ENCODE data around the gene UBE3B. TPM values are rescaled to one million over a fixed set of nuclear protein-coding genes. Genes with fewer than 3 reads are reported as not detected.

UBE3B gene
- total and polyA plus RNA-seq, 9 donors, result 12.1 to 53.4 (median 33.2) TPM

- DNase-seq, result no peak
- Histone ChIP-seq H3K4me1 (ENCODE audit: insufficient read depth) (peaks cover 15% of the 10 kb centered on the region), H3K27me3 (no peaks in the 10 kb centered on the region), H3K4me3 (no peak overlapping the region), H3K27ac (peak overlapping the region in 1 of 2 donors; percentile 10), H3K36me3 (no peaks in the 10 kb centered on the region), H3K9me3 (no peaks in the 10 kb centered on the region)
- intact Hi-C loops (cut with DNase I), result loop anchor here in 1 of 4 donors (10.0 kb wide), 2 partner anchors 201 to 251 kb away; partner anchors contain the start of gene FAM222A
- TF ChIP-seq POLR2A (IDR thresholded peaks at IDR 0.05) (no peak), CTCF (IDR thresholded peaks at IDR 0.05) (no peak), EP300 (IDR thresholded peaks at IDR 0.05) (no peak)
- 55 to 73% (median 67%) methylated on average over 4 of the region's 4 CpGs for WGBS, 3 donors
These were observed 36.5 kb downstream of the UBE3B start for GRCh38 chr12:109513977-109514376.

DNA sequence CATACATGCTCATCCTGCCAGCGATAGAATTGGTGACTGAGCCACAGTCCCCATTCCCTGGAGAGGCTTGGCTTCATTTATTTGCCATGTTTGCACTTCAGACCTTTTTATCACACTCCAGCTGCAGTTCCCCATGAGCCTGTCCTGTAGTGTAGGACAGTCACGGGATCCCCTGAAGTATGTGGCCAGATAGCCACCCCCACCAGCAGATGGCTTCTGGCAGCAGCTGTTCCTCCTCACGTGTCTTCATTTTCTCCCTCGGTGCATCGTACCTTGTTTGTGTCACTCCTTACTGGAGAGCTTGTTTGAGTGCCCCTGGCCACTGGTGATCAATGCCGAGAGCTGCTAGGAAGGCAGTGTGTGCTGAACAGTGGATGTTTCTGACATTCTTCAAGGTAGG, 40.2 kb downstream of the UBE3B start:
- Histone ChIP-seq H3K27ac (no peak overlapping the region), H3K4me3 (no peak overlapping the region), H3K36me3 (no peaks in the 10 kb centered on the region), H3K27me3 (no peaks in the 10 kb centered on the region), H3K4me1 (ENCODE audit: insufficient read depth) (peaks cover 9% of the 10 kb centered on the region), H3K9me3 (no peaks in the 10 kb centered on the region)
- TF ChIP-seq EP300 (IDR thresholded peaks at IDR 0.05) (no peak), CTCF (IDR thresholded peaks at IDR 0.05) (no peak), POLR2A (IDR thresholded peaks at IDR 0.05) (no peak)
- DNase-seq, result no peak
- intact Hi-C loops (cut with DNase I), result loop anchor here in 1 of 4 donors (10.0 kb wide), 2 partner anchors 197 to 247 kb away; partner anchors contain the start of gene FAM222A
- WGBS, 3 donors, result 45 to 58% (median 48%) methylated on average over 6 of the region's 6 CpGs

- Histone ChIP-seq H3K4me1 (ENCODE audit: insufficient read depth) (peaks cover 2% of the 10 kb centered on the region), H3K27ac (peak overlapping the region in 1 of 2 donors; percentile 51), H3K27me3 (no peaks in the 10 kb centered on the region), H3K4me3 (no peak overlapping the region), H3K36me3 (no peaks in the 10 kb centered on the region), H3K9me3 (no peaks in the 10 kb centered on the region)
- WGBS, 3 donors, result 17 to 35% (median 23%) methylated on average over 11 of the region's 11 CpGs
- peak in 2 of 3 donors; percentile 39 to 55 for TF ChIP-seq CTCF (IDR thresholded peaks at IDR 0.05)
- TF ChIP-seq POLR2A (IDR thresholded peaks at IDR 0.05), result no peak
- TF ChIP-seq EP300 (IDR thresholded peaks at IDR 0.05), result no peak
- peak; percentile 57 to 78 (median 71) for DNase-seq
- intact Hi-C loops (cut with DNase I), result loop anchor here in 1 of 4 donors (10.0 kb wide), 2 partner anchors 196 to 246 kb away; partner anchors contain the start of gene FAM222A
These were observed 41.6 kb downstream of the UBE3B start for GRCh38 chr12:109518820-109519665.

DNA sequence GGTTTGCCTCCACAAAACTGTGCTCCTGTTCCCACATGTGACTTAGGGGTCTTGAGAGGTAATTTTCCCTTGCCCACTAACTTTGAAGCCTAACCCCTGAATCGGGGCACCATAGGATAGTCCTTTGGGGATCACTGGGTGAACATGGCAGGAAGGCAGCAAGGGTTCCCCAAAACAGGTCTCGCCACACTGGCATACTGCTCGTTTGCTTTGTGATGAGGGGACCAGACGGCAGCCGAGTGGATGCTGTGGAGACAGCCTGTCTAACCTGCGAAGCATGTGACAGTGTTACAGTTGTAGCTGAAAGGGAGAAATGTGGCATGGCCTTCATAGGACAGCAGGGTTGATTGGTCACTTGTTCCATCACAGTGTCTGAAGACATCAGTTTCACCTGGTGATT, 42.4 kb downstream of the UBE3B start:
- Histone ChIP-seq H3K4me1 (ENCODE audit: insufficient read depth) (no peaks in the 10 kb centered on the region), H3K4me3 (no peak overlapping the region), H3K9me3 (no peaks in the 10 kb centered on the region), H3K27me3 (no peaks in the 10 kb centered on the region), H3K27ac (peak overlapping the region in 1 of 2 donors; percentile 51), H3K36me3 (no peaks in the 10 kb centered on the region)
- intact Hi-C loops (cut with DNase I), result loop anchor here in 3 of 4 donors (10.0 kb wide), 3 partner anchors 195 to 255 kb away; partner anchors contain the start of gene FAM222A (in 1 of the 3)
- no peak for DNase-seq
- 87 to 90% (median 89%) methylated on average over 6 of the region's 6 CpGs for WGBS, 3 donors
- no peak for TF ChIP-seq POLR2A (IDR thresholded peaks at IDR 0.05)
- no peak for TF ChIP-seq CTCF (IDR thresholded peaks at IDR 0.05)
- no peak for TF ChIP-seq EP300 (IDR thresholded peaks at IDR 0.05)
